GM21367 (cell line): ENCODE results near the gene AUTS2.

Source experiments
- ATAC-seq: cut with Tn5 transposase; IDR thresholded peaks from one replicate; pipeline ENCODE4 v1.9.1; 2021; ENCODE audit not compliant: unreplicated experiment

The AUTS2 gene

DNA sequence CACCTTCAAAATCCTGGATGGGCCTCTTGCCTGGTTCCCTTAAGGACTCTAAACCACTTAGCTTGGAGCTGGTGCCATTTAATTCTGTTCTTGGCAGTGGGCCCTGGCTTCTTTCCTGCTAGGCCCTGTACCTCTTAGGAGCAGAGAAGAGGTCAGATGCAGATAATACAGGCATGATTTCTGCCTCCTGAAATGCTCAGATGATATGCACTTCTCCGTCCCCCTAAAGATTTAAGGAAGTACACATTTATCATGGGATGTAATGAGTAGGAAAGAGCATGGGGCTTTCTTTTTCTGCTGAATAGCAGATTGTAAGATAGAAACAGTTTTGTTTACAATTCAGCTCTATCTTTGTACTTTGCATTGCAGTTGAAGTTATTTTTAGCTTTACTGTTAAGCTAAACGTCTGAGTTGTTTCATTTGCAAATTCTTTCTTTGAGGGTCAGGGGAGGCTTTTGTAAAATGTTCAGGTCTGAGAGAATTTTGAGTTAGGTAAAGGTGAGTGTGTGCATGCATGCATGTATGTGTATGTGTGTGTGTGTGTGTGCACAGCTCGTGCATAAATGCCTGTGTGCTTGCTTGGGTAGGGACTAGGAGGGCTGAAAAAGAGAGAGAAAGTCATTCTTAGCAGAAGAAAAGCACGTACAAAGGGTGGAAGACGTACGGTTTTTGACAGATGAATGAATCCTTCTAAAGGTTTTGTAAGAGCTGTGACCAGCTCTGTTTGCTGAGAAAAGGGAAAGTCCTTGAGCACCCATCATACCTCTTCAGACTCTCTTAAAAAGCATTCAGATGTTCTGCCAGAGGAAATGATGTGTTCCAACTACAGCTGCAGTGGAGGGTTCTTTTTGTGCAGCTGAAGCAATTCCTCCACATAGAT is 364.2 kb downstream of the AUTS2 start:
- ATAC-seq, result no peak

- no peak for ATAC-seq
These were observed 365.1 kb downstream of the AUTS2 start for GRCh38 chr7:69963393-69963792.

- ATAC-seq, result no peak
These were observed 368.7 kb downstream of the AUTS2 start for GRCh38 chr7:69966766-69967591.

- no peak for ATAC-seq
These were observed 369.6 kb downstream of the AUTS2 start for GRCh38 chr7:69967689-69968450.

DNA sequence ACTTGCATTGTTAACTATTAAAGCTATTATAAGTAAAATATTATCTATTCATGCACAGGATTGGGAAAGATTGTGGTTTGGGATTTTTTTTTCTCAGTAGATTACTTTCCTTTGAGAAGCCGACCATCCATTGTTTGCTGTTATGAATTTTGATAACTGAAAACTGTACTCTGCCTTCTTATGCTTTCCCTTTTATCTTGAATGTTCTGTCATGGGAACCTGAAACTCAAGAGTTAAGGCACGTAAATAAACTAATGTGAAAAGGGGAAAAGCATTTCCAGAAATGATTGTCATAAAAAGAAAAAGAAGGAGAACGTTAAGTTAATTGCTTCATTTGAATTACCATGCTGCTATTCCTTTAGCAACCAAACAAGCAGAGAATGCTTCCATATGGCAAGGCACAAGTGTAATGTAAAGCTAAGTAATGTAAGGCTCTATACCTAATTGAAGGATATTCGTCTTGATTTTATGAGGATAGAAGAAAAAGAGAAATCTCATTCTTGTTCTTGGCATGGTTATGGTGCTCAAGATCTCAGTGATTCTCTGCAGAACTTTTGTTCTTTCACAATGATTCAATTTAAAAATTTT is 370.8 kb downstream of the AUTS2 start:
- no peak for ATAC-seq

GRCh38 chr7:69981646-69982045 is 383.4 kb downstream of the AUTS2 start:
- no peak for ATAC-seq

DNA sequence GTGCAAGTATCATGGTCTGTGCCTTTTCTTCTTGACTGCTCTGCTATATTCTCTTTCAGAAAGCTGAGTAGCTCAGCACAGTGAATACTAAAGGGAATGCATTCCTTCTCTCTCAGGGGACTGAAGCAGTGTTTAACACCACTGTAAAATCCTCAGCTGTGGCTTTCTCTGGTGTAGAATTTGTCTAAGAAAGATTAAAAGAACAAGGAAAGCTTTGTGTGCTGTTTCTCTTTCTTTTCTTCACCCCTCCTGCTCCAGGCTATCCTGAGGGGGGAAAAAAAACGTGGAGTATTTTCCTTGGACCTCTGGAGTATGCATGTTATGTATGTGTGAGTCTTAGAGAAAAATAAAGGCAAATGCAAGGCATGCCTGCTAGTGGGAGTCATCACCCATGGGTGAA is 383.9 kb downstream of the AUTS2 start:
- ATAC-seq, result no peak

- no peak for ATAC-seq
These were observed 391.3 kb downstream of the AUTS2 start for GRCh38 chr7:69989551-69989950.

DNA sequence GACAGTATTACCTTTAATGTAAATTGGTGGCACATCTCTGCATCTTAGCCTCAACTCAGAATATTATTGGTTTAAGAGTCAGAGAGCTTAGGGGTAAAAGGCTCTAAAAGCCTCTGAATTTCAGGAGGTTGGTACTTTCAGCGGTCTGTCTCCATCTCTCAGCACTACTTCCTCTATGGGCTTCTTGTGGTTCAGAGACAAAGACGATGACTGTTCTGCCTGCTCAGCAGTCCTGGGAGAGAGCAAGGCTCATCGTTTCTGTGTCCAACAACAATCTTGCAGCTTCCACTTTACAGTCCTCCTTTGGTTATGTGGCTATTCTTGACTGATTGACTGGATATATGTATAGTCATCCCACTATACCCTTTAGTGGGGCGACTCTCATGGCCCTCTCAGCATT is 394.7 kb downstream of the AUTS2 start:
- no peak for ATAC-seq

DNA sequence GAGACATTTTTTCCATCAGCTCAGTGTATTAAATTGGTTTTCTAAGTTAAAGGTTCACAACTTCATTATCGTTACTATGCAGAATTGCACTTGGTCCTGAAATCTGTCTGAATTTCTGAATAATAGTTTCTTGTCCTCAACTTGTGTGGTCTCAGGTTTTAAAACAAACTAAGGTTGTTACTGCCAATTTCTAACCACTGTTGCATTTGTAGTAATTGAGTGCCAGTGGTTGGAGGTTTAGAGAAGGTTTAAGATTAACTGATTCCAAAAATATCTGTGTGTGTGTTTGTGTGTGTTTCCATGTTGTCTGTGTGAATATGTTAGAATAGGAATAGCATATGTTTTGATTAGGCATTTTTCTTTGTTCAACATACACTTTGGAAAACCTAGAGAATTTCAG is 395.9 kb downstream of the AUTS2 start:
- no peak for ATAC-seq

- ATAC-seq, result no peak
These were observed 396.7 kb downstream of the AUTS2 start for GRCh38 chr7:69994886-69995542.

GRCh38 chr7:69996121-69996520 is 397.8 kb downstream of the AUTS2 start:
- ATAC-seq, result no peak

- no peak for ATAC-seq
These were observed 402.6 kb downstream of the AUTS2 start for GRCh38 chr7:70000737-70001348.

DNA sequence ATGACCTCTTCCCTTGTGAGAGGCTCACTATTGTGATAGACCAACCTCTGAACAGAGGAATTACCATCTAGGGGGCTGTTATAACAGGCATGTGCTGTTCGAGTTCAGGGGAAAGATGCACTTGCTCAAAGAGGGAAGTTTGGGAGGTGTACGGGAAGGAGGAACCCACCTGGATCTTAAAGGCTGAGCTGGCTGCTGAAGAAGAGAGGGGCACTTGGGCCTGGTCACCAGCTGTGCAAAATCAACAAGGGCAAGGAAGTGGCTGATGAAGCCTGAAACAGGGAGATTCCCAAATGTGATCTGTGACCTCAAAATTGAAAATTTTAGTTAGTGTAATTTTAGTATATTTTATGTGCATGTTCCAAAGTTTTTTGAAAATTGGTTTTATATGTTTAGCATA is 407.2 kb downstream of the AUTS2 start:
- no peak for ATAC-seq

DNA sequence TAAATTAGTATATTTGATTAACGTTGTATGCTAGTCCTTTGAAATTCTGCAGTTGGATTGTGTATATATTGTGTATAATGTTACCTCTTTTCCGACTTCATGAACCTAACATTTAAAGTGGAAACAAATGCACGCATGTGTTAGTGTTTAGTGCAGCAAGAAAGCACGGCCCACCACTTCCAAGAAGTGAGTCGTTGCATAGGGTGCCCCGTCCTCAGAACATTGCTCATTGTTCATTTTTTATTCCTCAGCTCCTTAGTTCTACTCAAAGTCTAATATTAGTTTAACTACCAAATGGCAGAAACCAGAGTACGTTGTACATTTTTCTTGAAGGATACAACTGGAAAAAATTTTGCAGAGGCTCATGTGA is 407.6 kb downstream of the AUTS2 start:
- ATAC-seq, result no peak

- no peak for ATAC-seq
These were observed 408.1 kb downstream of the AUTS2 start for GRCh38 chr7:70006261-70006920.

- no peak for ATAC-seq
These were observed 410.2 kb downstream of the AUTS2 start for GRCh38 chr7:70008466-70008865.

DNA sequence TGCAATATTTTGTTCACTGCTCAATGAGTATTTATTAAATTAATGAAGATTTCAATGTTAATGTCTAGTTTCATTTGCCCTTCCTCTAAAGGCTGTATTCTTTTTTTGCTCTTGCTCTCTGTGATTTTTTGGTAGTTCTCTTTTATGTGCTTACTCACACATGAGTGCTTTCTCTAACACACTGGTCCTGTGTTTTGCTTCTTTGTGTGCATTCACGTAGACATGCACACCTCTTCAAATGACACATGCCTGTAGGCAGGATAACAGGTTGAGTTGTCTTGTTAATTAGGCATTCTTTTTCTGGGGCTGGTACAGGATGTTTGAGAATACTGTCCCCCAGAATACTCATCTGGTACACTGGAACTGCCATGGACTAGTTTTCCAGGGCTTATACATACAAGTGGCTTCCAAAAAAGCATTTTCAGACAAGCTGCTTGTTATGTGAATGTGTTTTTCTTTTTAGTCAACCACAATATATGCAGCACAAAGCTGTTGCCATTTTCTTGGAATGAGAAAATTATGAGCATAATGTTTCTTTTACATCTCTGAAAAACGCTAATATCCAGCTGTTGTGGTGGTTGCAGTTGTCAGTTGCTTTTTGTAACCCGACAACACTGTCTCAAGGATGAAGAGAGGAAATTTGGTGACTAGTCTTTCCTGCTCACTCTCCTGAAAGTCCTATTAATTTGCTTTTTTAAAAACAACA is 416.4 kb downstream of the AUTS2 start:
- ATAC-seq, result no peak

- ATAC-seq, result no peak
These were observed 417.1 kb downstream of the AUTS2 start for GRCh38 chr7:70015353-70015752.
